UCSD-AML1 (cell line): Measurements from ENCODE around the gene C2.

Experiments
- DNase-seq: peaks from one replicate; lab custom pipeline; 2025; ENCODE audit not compliant: unreplicated experiment; lab: John Stamatoyannopoulos, UW

C2 gene

DNA sequence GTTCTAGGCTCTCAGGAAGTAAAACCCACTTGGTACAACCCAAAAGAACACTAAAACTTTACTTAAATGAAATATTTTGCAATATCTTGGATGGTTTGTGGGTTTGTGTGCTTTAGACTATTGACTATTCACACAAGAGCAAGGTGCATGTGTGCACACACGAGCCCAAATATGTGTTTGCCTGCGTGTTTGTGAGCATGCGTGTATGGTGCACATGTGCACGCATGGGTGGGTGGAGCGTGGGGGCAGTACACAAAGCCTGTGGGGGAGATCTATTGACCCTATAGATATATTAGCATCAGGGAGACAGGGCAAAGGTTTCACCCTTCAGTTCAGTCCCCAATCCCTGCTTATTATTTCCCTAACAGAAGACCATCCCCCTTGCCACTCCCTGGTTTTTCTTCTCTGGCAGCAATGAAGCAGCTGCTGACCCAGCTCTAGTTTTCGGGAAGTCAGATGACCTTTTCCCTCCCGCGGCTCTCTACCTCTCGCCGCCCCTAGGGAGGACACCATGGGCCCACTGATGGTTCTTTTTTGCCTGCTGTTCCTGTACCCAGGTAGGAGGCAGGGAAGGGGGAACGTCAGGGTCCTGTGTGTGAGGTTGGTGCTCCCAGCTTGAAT lies at the start of gene C2:
C2 (plus strand) TSS at position 476 of the 621 bp plus-strand sequence; CDS start at position 512, 36 bp downstream.
- DNase-seq, result no peak

GRCh38 chr6:31878222-31878621 lies 49.3 kb upstream of the C2 start:
- DNase-seq, result no peak

DNA sequence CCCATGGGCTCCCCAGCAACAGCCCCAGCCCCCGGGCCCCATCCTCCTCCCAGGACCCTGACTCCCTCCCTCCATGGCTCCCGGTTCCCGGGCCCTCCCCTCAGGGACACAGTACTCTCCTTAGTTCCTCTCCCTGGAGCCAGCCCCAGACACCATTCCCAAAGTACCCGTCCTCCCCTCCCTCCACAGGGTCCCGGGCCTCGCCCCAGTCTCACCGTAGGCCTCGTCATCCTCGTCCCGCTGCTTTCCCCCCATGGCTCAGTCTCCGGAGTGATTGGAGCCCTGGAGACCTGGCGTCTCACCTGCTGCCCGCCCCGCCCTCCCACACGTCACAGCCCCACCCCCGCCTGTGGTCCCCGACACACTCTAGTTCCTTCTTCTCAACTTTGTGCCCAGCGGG lies 48.8 kb upstream of the C2 start, which contains the start of gene SLC44A4:
SLC44A4 (minus strand) TSS at position 272 of the 400 bp plus-strand sequence; CDS start at position 255, 17 bp downstream.
- DNase-seq, result no peak

GRCh38 chr6:31879143-31879542 lies 48.4 kb upstream of the C2 start:
- DNase-seq, result no peak

- DNase-seq, result no peak
Measured at GRCh38 chr6:31879901-31880300, 47.6 kb upstream of the C2 start.

- no peak for DNase-seq
Measured at GRCh38 chr6:31880616-31881015, 46.9 kb upstream of the C2 start.

- DNase-seq, result no peak
Measured at GRCh38 chr6:31881136-31881859, 46.2 kb upstream of the C2 start.

GRCh38 chr6:31882344-31882743 lies 45.2 kb upstream of the C2 start:
- DNase-seq, result no peak

DNA sequence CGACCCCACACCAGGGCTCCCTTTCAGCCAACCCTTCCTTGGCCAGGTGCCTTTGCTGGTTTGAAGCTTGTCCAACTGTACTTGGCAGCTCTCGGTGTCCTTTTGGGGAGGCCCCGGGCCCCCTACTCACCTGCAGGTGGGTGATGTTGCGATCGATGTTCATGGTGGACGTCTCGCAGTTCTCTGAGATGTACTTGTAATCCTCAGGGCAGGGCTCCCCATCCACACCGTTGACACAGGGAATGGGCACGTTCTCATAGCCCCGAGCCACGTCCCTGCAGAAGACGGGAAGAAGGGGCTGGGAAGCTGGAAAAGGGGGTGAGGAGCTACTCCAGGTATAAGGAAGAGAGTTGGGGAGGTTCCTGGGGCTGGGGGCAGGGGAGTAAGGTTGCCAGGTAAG lies 43.8 kb upstream of the C2 start:
- DNase-seq, result no peak

DNA sequence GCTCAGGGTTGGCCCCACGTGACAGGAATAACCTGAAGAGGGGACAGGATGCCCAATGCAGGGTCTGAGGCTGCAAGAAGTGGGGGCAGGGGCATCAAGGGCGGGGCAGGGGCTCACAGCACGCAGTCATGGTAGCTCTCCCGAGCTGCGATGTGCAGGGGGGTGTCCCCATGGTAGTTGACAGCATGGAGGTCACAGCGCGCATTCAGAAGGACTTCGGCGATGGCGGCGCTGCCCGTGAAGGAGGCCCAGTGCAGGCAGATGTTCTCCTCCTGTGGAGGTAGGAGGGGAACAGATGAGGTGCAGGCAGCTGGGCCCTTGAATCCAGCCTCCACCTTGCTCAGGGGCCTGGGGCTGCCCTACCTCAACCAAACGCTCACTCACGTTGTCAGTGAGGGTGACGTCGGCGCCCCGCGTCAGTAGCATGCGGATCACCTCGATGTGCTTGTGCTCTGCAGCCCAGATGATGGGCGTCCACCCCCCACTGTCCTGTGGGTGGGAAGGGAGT lies 42.9 kb upstream of the C2 start:
- DNase-seq, result no peak

- no peak for DNase-seq
Measured at GRCh38 chr6:31886541-31886991, 41.0 kb upstream of the C2 start.

GRCh38 chr6:31887173-31888007 lies 40.1 kb upstream of the C2 start:
- no peak for DNase-seq

DNA sequence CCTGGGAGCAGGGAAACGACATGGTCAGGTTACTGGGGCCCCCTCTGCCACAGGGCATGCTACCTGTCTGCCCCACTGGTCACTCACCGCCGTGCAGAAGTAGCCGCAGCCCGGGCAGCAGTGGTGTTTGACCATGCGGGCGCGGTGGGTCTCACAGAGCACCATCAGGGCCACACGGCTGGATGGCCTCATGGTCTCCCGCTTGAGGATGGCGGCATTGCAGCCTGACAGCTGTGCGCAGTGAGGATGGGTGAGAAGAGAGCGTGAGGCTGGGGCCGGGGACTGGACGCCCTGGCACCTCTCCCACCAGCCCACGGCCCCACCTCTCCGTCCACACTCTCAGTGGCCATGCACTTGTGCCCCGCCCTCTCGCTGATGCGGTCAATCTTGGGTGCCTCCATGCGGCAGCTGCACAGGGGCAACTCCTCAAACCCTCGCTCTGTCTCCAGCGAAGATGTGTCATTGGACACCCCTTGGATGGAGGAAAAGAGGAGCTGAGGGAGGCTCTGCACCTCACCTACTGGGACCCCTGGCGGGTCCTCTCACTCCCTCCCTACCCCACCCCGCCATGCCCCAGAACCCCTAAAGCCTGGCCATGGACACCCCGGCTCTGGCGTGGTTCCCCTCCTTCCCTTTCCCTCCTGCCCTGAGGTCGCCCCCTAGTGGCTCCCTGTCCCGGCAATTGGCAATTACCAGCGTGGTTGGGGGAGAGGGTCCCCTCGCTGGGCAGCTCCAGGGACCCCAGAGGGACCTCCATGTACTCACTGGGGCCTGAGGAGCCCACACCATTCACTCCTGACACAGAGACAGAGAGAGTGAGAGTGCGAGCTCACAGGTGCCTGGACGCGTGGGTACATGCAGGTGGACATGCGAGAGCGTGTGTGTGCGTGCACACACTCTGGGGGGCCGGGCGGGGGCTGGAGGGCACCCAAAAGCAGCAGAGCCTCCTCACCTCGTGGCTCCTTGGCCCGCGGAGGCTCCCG lies 39.0 kb upstream of the C2 start:
- DNase-seq, result peak; percentile 33

GRCh38 chr6:31889331-31889972 lies 38.1 kb upstream of the C2 start:
- no peak for DNase-seq

DNA sequence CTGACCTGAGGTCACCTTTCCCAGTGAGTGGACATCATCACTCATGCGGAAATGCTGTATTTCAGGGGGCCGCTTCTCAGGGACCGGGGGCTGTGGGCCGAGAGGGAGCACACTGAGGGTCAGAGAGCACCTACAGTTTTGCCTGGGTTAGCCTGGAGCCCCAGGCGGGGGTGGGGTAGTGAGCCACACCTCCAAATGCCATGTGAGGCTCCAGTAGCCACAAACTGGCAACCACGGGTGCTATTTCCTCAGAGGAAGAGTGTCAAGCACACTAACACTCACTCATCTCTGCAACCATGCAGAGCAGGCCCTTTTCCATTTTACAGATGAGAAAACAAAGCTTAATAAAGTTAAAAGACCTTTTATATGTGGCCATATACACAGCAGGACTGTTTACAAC lies 34.7 kb upstream of the C2 start:
- no peak for DNase-seq

GRCh38 chr6:31896493-31896855 lies 31.0 kb upstream of the C2 start:
- no peak for DNase-seq

DNA sequence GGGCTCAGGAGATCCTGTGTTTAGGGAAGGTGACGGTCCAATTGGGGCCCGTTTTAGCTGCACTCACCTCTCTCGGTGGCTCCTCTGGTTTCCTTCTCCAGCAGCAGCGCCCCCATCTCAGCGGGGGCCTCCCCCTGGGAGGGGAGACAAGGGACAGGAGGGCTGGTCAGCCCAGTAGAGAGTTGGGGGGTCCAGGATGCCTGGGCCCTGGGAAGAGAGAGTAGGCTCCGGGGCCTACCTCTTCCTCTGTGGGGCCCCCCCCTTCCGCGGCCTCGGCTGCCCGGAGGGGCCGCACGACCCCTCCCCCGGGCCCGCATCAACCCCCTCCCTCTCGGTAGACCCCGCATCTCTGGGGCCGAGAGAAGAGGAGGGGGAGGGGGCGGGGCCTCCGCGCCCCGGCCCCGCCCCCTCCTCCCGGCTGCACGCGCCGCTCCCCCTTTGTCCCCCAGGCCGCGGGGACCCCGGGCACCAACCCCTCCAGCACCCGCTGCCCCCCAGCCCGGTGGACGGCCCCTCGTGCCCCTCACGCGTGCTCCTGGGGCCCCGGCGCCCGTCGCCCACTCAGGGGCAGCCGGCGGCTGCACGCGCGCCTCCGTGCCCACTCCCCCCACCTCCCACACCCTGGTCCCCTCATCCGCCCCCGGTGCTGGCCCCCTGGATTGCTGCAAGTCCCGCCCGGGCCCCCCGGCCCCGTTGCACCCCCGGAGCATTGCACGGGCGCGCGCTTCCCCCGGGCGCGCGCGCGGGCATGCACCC lies 30.5 kb upstream of the C2 start:
- DNase-seq, result no peak

DNA sequence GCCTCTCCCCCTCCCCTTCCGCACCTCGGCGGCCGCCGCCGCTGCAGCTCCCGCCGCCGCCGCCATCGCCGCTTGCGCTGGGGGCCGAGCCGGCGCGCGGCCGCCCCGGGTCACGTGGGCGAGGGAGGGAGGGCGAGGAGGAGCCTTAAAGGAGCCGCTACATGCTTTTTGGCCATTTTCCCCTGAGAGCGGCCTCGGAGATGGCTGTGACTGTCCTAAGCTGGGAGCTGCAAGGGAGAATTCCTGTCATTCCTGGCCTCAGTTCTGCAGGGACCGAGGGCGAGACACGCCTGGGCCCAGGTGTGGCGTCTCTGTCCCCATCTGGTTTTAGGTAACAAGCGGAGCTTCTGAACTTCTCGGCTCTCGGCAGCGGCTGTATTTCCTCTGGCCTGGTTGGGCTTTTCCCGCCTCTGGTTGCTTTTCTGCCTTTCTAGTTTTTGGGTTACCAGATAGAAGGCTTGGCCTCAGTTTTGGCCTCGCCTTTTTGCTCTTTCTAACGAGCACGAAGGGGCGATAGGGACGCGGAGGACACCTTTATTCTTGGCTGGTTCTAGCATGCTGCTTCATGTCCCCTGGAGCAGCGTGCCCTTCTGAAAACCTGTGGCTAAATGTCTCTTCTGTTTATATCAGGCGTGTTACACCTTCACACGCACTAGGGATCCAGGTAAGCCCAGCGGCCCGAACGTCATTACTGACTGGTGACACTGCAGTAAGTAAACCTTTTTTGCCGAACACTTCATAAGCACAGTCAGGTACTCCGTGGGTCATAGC lies 29.7 kb upstream of the C2 start, which contains the start of gene EHMT2:
EHMT2 (minus strand) TSS at position 87 of the 771 bp plus-strand sequence; CDS start at position 66, 21 bp downstream.
- DNase-seq, result peak; percentile 84
